ENCODE data around the gene TCHHL1. TPM values are rescaled to one million over a fixed set of nuclear protein-coding genes. Genes with fewer than 3 reads are reported as not detected.

Gene TCHHL1
- total RNA-seq, 4 donors from 2014 or later: not detected

DNA sequence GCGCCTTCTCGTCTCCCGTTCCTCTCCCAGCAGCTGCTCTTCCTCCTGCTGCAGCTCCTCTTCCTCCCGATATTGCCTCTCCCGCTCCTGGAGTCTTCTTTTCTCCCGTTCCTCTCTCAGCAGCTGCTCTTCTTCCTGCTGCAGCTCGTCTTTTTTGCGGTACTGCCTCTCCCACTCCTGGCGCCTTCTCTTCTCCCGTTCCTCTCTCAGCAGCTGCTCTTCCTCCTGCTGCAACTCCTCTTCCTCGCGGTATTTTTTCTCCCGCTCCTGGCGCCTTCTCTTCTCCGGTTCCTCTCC is 21.1 kb upstream of the TCHHL1 start:
- in situ Hi-C loops (cut with MboI; ENCODE audit: low pct_ligation_motif_present in 1 of 4, low pct_unique_long_range_greater_than_20kb in 1 of 4, low sequenced_read_pairs in 3 of 4): no loop called here

GRCh38 chr1:152109231-152109997 is 20.6 kb upstream of the TCHHL1 start:
- intact Hi-C loops (cut with DNase I; ENCODE audit: low total_unique reads) (no loop called here), in situ Hi-C loops (cut with MboI; ENCODE audit: low pct_ligation_motif_present in 1 of 4, low pct_unique_long_range_greater_than_20kb in 1 of 4, low sequenced_read_pairs in 3 of 4) (no loop called here)
- H3K36me3 ChIP-seq: no peaks in the 10 kb centered on the region
- 10 to 33% methylated on average over 30 to 31 of the region's 31 CpGs for WGBS, 2 donors (ENCODE audit: low coverage in 1 of 2)
- H3K4me3 ChIP-seq: peak overlapping the region in 2 of 4 donors; percentile 36 to 55
- H3K27ac ChIP-seq: no peak overlapping the region
- DNase-seq: no peak
- peaks cover 18 to 63% (median 46%) of the 10 kb centered on the region in 4 donors for H3K4me1 ChIP-seq
- peaks cover 100% of the 10 kb centered on the region for H3K27me3 ChIP-seq
- H3K9me3 ChIP-seq: peaks cover 0 to 8% of the 10 kb centered on the region in 2 donors
- no peak for TF ChIP-seq EP300 (IDR thresholded peaks at IDR 0.05; ENCODE audit: low read depth)
- TF ChIP-seq POLR2AphosphoS5 (IDR thresholded peaks at IDR 0.05): no peak
- no peak for TF ChIP-seq POLR2A (IDR thresholded peaks at IDR 0.05)
- TF ChIP-seq CTCF (IDR thresholded peaks at IDR 0.05): no peak

More for the DNA sequence above, 21.1 kb upstream of the TCHHL1 start:
- WGBS, 2 donors (ENCODE audit: low coverage in 1 of 2): 14 to 33% methylated on average over 14 to 15 of the region's 15 CpGs
- Histone ChIP-seq H3K27ac (no peak overlapping the region), H3K36me3 (no peaks in the 10 kb centered on the region), H3K9me3 (peaks cover 0 to 8% of the 10 kb centered on the region in 2 donors), H3K4me3 (peak overlapping the region in 3 of 4 donors; percentile 36 to 55 (median 36)), H3K4me1 (peaks cover 18 to 63% (median 46%) of the 10 kb centered on the region in 4 donors), H3K27me3 (peaks cover 100% of the 10 kb centered on the region)
- intact Hi-C loops (cut with DNase I; ENCODE audit: low total_unique reads): no loop called here
- DNase-seq: no peak
- TF ChIP-seq EP300 (IDR thresholded peaks at IDR 0.05; ENCODE audit: low read depth) (no peak), POLR2A (IDR thresholded peaks at IDR 0.05) (no peak), CTCF (IDR thresholded peaks at IDR 0.05) (no peak), POLR2AphosphoS5 (IDR thresholded peaks at IDR 0.05) (no peak)

- peaks cover 18 to 63% (median 46%) of the 10 kb centered on the region in 4 donors for H3K4me1 ChIP-seq
- H3K36me3 ChIP-seq: no peaks in the 10 kb centered on the region
- H3K4me3 ChIP-seq: peak overlapping the region in 1 of 4 donors; percentile 55
- H3K27me3 ChIP-seq: peaks cover 100% of the 10 kb centered on the region
- intact Hi-C loops (cut with DNase I; ENCODE audit: low total_unique reads): no loop called here
- WGBS, 2 donors (ENCODE audit: low coverage in 1 of 2): 34 to 54% methylated on average over 14 to 28 of the region's 28 CpGs
- no peak for DNase-seq
- peaks cover 0 to 8% of the 10 kb centered on the region in 2 donors for H3K9me3 ChIP-seq
- in situ Hi-C loops (cut with MboI; ENCODE audit: low pct_ligation_motif_present in 1 of 4, low pct_unique_long_range_greater_than_20kb in 1 of 4, low sequenced_read_pairs in 3 of 4): no loop called here
- no peak overlapping the region for H3K27ac ChIP-seq
- TF ChIP-seq POLR2AphosphoS5 (IDR thresholded peaks at IDR 0.05): no peak
- no peak for TF ChIP-seq CTCF (IDR thresholded peaks at IDR 0.05)
- TF ChIP-seq POLR2A (IDR thresholded peaks at IDR 0.05): no peak
- no peak for TF ChIP-seq EP300 (IDR thresholded peaks at IDR 0.05; ENCODE audit: low read depth)
Observed at GRCh38 chr1:152108882-152109222, 20.0 kb upstream of the TCHHL1 start.

DNA sequence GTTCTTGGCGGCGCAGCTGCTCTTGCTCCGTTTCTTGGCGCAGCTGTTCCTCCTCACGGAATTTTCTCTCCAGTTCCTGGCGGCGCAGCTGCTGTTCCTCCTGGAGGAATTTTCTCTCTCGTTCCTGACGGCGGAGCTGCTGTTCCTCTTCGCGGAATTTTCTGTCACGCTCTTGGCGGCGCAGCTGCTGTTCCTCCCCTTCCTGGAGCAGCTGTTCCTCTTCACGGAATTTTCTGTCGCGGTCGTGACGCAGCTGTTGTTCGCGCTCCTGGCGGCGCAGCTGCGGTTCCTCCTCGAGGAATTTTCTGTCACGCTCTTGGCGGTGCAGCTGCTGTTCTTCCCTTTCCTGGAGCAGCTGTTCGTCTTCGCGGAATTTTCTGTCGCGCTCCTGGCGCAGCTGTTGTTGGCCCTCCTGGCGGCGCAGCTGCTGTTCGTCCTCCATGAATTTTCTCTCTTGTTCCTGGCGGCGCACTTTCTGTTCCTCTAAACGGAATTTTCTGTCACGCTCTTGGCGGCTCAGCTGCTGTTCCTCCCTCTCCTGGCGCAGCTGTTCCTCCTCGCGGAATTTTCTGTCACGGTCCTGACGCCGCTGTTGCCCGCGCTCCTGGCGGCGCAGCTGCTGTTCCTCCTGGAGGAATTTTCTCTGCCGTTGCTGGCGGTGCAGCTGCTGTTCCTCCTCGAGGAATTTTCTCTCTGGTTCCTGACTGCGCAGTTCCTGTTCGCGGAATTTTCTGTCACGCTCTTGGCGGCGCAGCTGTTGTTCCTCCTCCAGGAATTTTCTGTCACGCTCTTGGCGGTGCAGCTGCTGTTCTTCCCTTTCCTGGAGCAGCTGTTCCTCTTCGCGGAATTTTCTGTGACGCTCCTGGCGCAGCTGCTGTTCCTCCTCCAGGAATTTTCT is 19.4 kb upstream of the TCHHL1 start:
- Histone ChIP-seq H3K9me3 (peaks cover 0 to 8% of the 10 kb centered on the region in 2 donors), H3K27me3 (peaks cover 100% of the 10 kb centered on the region), H3K4me3 (peak overlapping the region in 3 of 4 donors; percentile 12 to 55 (median 19)), H3K27ac (no peak overlapping the region), H3K4me1 (peaks cover 18 to 63% (median 46%) of the 10 kb centered on the region in 4 donors), H3K36me3 (no peaks in the 10 kb centered on the region)
- intact Hi-C loops (cut with DNase I; ENCODE audit: low total_unique reads) (no loop called here), in situ Hi-C loops (cut with MboI; ENCODE audit: low pct_ligation_motif_present in 1 of 4, low pct_unique_long_range_greater_than_20kb in 1 of 4, low sequenced_read_pairs in 3 of 4) (no loop called here)
- 15 to 29% methylated on average over 19 to 67 of the region's 67 CpGs for WGBS, 2 donors (ENCODE audit: low coverage in 1 of 2)
- no peak for TF ChIP-seq EP300 (IDR thresholded peaks at IDR 0.05; ENCODE audit: low read depth)
- peak in 2 of 3 donors; percentile 20 to 37 for TF ChIP-seq POLR2AphosphoS5 (IDR thresholded peaks at IDR 0.05)
- no peak for TF ChIP-seq POLR2A (IDR thresholded peaks at IDR 0.05)
- no peak for TF ChIP-seq CTCF (IDR thresholded peaks at IDR 0.05)
- DNase-seq: no peak
